NCI-H446 (cell line): ENCODE measurements around the gene LDHAL6A.

ENCODE experiments used
- DNase-seq, 2 experiments: peaks; one replicate each; lab custom pipeline; 2025; lab: John Stamatoyannopoulos, UW

The LDHAL6A gene

DNA sequence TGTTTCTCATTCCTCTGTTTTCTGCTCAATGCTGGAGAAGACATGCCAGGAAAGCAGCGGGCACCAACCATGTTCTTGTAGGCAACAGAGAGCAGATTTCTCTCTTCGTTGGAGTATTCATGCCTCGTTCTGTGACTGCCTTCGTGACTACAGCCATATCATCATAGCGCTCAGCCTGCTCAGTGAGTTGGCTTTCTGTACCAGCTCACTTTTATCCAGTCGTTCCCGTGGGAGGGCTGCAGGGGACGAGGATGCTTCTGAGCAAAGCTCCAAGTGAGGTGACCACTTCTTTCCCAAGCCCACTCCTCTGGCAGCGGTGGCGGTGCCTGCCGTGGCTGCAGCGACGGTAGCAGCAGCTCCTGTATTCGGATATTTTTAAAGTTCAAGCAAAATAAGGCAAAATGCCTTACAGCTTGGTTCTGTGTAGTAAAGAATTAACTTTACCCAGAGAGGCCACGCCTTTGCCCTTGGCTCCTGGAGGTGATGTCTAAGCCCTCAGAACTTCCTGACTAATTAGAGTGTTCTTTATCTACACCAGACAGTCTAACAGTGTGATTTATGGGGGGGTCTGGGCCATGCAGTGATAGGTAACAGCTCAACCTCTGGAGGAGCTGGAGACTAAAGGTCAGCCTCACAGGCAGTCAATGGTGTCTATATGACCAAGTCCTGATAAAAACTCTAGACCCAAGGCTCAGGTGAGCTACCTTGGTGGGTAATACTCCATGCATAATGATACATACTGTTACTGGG, 35.3 kb downstream of the LDHAL6A start:
- DNase-seq: no peak

DNA sequence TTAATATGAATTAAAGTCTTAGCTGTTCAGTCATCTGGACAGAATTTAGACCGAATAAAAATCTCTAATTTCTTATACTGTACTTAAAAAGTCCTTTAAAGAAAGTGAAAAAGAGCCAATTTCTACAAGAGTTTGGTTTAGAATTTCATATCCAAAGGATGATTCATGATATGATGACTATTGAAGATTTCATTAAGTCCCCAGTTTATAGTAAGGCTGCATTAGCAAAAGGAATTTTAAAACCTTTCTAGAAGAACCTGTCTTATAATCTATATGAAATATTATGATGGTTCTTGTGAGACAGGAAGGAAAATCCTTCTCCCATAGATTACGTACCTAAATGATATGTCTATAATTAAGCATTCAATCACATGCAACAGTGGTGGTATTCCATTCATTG, 36.3 kb downstream of the LDHAL6A start:
- DNase-seq: no peak

- DNase-seq: no peak
Observed at GRCh38 chr11:18492888-18493287, 37.2 kb downstream of the LDHAL6A start.

- no peak for DNase-seq
Observed at GRCh38 chr11:18493310-18493709, 37.7 kb downstream of the LDHAL6A start.

GRCh38 chr11:18495271-18495670, 39.6 kb downstream of the LDHAL6A start:
- no peak for DNase-seq

- no peak for DNase-seq
Observed at GRCh38 chr11:18495703-18496102, 40.0 kb downstream of the LDHAL6A start.

DNA sequence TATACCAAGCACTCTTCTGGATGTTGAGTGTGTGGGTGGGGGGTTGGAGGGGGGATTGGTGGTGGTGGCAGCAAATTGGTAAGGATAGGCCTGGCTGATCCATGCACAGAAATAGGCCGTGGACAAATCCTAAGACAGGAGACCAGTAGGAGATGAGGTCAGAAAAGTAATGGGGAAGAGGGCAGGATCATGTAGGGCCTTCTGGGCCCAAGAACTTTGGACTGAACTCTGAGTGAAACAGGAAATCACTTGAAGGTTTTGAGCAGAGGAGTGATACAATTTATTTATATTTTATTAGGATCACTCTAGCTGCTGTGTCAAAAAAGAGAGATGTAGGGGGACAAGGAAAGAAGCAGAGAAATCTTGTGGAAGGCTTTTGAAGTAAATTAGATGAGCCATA, 42.4 kb downstream of the LDHAL6A start:
- no peak for DNase-seq

- no peak for DNase-seq
Observed at GRCh38 chr11:18501629-18502028, 46.0 kb downstream of the LDHAL6A start.

DNA sequence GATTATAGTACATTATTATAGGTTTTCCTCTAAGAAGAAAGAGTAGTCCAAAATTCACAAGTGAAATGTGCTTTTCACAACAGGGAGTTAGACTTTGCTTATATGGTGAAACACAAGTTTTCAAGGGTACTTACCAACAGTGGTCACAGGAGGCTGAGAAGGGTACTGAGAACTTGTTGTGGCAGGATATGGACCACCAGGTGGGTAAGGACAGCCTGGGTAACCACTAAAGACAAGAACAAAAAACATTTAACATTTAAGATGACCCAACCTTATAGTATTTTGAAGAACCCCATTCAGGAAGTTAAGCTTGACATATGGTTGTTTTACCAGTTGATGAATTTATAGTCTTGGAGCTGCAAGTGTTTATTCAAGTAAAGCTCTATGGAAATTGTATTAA, 46.7 kb downstream of the LDHAL6A start:
- DNase-seq: no peak

DNA sequence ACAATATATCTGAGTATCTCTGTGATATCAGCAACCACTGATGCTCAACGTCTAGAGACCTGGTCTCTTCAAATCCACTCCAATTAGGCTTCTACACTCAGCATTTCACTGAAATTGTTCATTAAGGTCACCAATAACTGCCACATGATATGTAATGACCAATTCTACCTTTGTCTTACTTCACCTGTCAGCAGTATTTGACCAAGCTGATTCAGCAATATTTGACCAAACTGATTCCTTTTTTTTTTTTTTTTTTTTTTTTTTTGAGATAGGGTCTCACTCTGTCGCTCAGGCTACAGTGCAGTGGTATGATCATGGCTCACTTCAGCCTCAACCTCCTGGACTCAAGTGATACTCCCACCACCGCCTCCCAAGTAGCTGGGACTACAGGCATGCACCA, 65.5 kb downstream of the LDHAL6A start:
- DNase-seq: no peak

DNA sequence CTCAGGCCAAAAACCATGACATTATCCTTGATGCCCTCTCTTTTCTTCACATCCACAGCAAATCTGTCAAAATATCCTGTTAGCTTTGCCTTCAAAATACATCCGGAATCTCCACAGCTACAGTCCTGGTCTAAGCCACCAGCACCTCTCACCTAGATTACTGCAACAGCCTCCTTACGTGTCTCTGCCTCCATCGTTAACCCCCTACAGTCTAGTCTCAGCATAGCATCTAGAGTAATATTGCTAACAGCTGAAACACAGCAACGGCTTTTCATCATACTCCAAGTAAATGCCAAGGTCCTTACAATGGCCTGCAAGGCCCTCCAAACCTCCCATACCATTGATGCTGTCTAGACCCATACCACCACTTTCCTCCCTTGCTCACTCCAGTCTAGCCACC, 66.7 kb downstream of the LDHAL6A start:
- DNase-seq: no peak

DNA sequence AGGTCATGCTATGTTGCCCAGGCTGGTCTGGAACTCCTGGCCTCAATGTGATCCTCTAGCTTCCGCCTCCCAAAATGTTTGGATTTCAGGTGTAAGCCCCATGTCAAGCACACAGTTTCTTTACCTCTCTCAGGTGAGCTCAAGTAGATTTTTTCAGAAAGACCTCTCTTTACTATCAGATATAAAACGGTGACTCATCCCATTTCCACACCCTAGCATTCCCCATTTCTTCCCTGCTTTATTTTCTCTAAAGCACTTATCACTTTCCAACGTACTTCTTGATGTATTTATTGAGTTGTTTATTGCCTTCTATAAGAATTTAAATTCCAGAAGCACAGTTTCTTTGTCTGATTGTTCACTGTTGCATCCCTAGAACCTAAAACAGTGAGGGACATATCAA, 67.4 kb downstream of the LDHAL6A start:
- no peak for DNase-seq

GRCh38 chr11:18524248-18524647, 68.6 kb downstream of the LDHAL6A start:
- no peak for DNase-seq

DNA sequence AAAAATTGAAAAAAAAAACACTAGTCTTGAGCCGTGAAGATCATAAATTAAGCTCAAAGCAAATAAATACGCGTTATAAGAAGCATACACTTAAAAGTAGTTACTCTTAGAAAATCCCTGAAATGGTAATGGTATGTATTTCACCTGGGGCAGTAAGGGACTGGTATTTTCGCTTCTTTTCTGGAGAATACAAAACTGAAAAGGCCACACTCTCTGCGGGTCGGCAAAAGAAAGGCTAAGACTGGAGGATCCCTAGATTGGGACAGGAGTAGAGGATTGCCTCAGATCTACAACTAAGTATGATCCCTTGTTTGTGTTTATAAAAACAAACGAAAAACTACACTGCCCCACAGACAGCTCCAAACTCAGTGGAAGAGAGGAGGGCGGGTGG, 70.5 kb downstream of the LDHAL6A start:
- peak in 1 of 2 experiments; percentile 1 for DNase-seq

GRCh38 chr11:18526521-18527296, 71.1 kb downstream of the LDHAL6A start, which contains the start of gene TSG101:
TSG101 (minus strand) TSS chr11:18526942; CDS start chr11:18526816, 126 bp downstream.
- DNase-seq: peak; percentile 92

GRCh38 chr11:18527512-18527911, 71.9 kb downstream of the LDHAL6A start:
- no peak for DNase-seq
